Panc1 (cell line): ENCODE measurements around the gene GALP. TPM values are rescaled to one million over a fixed set of nuclear protein-coding genes. Genes with fewer than 3 reads are reported as not detected.
"Not testable (repeated sequence)": the region's sequence is repeated elsewhere in the genome, so short reads cannot be mapped to it uniquely, and the experiment has no call there.

Experiments
- ATAC-seq: fragments of 200-7000 bp; cut with Tn5 transposase; 2 replicates; pipeline ENCODE4 v1.9.1; 2020; ENCODE audit warnings: mild to moderate bottlenecking, moderate library complexity
- Bru-seq: library from RNA; stranded (reverse); fragments of 400-500 nt; gene quantifications from one replicate; lab custom pipeline; 2021; lab: Mats Ljungman, UMichigan
- BruChase-seq, 2 experiments: library from RNA; stranded (reverse); fragments of 400-500 nt; gene quantifications; one replicate each; lab custom pipeline; 2021; lab: Mats Ljungman, UMichigan
- BruUV-seq: library from RNA; stranded (reverse); fragments of 400-500 nt; replicated peaks from 2 replicates; lab custom pipeline; 2021; lab: Mats Ljungman, UMichigan
- CTCF ChIA-PET: fragments of 300-600 bp; sonication (Branson Sonifier 250); formaldehyde crosslinking; loops from one replicate; lab custom pipeline; 2022; ENCODE audit warnings: antibody characterized with exemption; lab: Charles Lee
- POLR2A ChIA-PET: fragments of 300-600 bp; sonication (Branson Sonifier 250); formaldehyde crosslinking; loops from one replicate; lab custom pipeline; 2022; ENCODE audit warnings: antibody characterized with exemption; lab: Charles Lee
- DNase-seq: peaks from one replicate; pipeline ENCODE4 v3.0.0-alpha.2; 2010; ENCODE audit warnings: low read depth, low spot score
- H3K27ac ChIP-seq: 2 replicates; pipeline ENCODE4 v1.5.1; 2011; ENCODE audit warnings: mild to moderate bottlenecking, low read length, inconsistent platforms
- H3K27me3 ChIP-seq: fragments of 200-500 bp; sonication (Bioruptor generic); 2 replicates; pipeline ENCODE4 v1.6.0; 2014; ENCODE audit warnings: low read length, inconsistent platforms; ENCODE audit not compliant: control insufficient read depth, insufficient read depth
- H3K36me3 ChIP-seq: fragments of 200-500 bp; sonication (Bioruptor generic); 2 replicates; pipeline ENCODE4 v1.5.1; 2014; ENCODE audit warnings: inconsistent platforms, mild to moderate bottlenecking, low read length, moderate library complexity; ENCODE audit not compliant: control insufficient read depth, insufficient read depth
- H3K4me1 ChIP-seq: 2 replicates; pipeline ENCODE4 v1.5.1; 2011; ENCODE audit warnings: inconsistent platforms, mild to moderate bottlenecking, low read length, moderate library complexity; ENCODE audit not compliant: control insufficient read depth, insufficient read depth
- H3K4me3 ChIP-seq, 2 experiments: 2 replicates each; pipeline ENCODE4 v1.5.1; 2011 to 2012; ENCODE audit warnings: low read depth in 2 of 2, low read length in 2 of 2, mild to moderate bottlenecking in 2 of 2, inconsistent platforms in 1 of 2, moderate library complexity in 1 of 2
- H3K9me3 ChIP-seq: fragments of 200-500 bp; sonication (Bioruptor generic); 2 replicates; pipeline ENCODE4 v1.5.1; 2014; ENCODE audit warnings: low read depth, mild to moderate bottlenecking, inconsistent platforms, low read length, moderate library complexity; ENCODE audit not compliant: control insufficient read depth, insufficient read depth
- POLR2AphosphoS5 ChIP-seq: IDR thresholded peaks from 2 replicates; pipeline ENCODE4 v1.6.1; 2012; ENCODE audit warnings: mild to moderate bottlenecking, low read depth, low read length, moderate library complexity
- REST ChIP-seq, 2 experiments: IDR thresholded peaks; 2 replicates each; pipeline ENCODE4 v1.6.1; 2011 to 2012; ENCODE audit warnings: low read depth in 2 of 2, control low read depth in 1 of 2, low read length in 1 of 2, mild to moderate bottlenecking in 1 of 2, moderate library complexity in 1 of 2; ENCODE audit not compliant: insufficient read depth in 1 of 2
- SIN3A ChIP-seq: IDR thresholded peaks from 2 replicates; pipeline ENCODE4 v1.6.1; 2012; ENCODE audit warnings: low read depth, mild to moderate bottlenecking, low read length, moderate library complexity, borderline replicate concordance; ENCODE audit not compliant: insufficient read depth
- TCF7L2 ChIP-seq: IDR thresholded peaks from 2 replicates; pipeline ENCODE4 v1.6.1; 2011; ENCODE audit warnings: mild to moderate bottlenecking, low read depth, low read length, inconsistent platforms
- in situ Hi-C: cut with HindIII; loops from 2 replicates; pipeline ENCODE4 v1.10.0; 2016; ENCODE audit warnings: low sequenced_read_pairs, low pct_unique_long_range_greater_than_20kb
- intact Hi-C: fragments of 100-400 bp; cut with micrococcal nuclease; formaldehyde crosslinking; loops from one replicate; pipeline ENCODE4 v1.10.0; 2022; ENCODE audit not compliant: unreplicated experiment
- long read RNA-seq: library from polyadenylated mRNA; unstranded; transcript quantifications from one replicate; pipeline ENCODE4 v2.0.0, GENCODE V29; 2021; ENCODE audit not compliant: unreplicated experiment
- polyA plus RNA-seq: library from polyadenylated mRNA; unstranded; fragments of >200 nt; gene quantifications from one replicate; pipeline ENCODE4 v1.2.1, GENCODE V29; 2012; ENCODE audit warnings: missing spikeins; ENCODE audit not compliant: insufficient read length
- total RNA-seq: library from RNA; stranded (reverse); gene quantifications from one replicate; pipeline ENCODE4 v1.2.1, GENCODE V29; 2021; ENCODE audit not compliant: unreplicated experiment
- TF ChIP-seq, protein P1 (sequence below): fragments of 450-650 bp; IDR thresholded peaks from 2 replicates; pipeline ENCODE4 v1.5.1; 2017; ENCODE audit warnings: mild to moderate bottlenecking

The GALP gene
- not detected for total RNA-seq
- not detected for polyA plus RNA-seq
- Bru-seq, nascent RNA: percentile 8 among the genes with signal in this experiment
- percentile 8 among the genes with signal in this experiment for BruChase-seq, experiment 1, labeled RNA remaining after a 2-hour chase
- not detected for BruChase-seq, experiment 2, labeled RNA remaining after a 6-hour chase
- long read RNA-seq: 0 reads

- BruUV-seq, DNase-seq, in situ Hi-C loops, H3K27me3 ChIP-seq, H3K4me3 ChIP-seq, H3K36me3 ChIP-seq, H3K4me1 ChIP-seq, ATAC-seq, H3K9me3 ChIP-seq, H3K27ac ChIP-seq, intact Hi-C loops: not testable (repeated sequence)
- ChIA-PET POLR2A (interaction anchor here (0.7 kb wide), 1 partner anchor 95 kb away, joined by 3 read pairs; no protein-coding TSS in a partner anchor), CTCF (interaction anchor here (0.6 kb wide), 1 partner anchor 95 kb away, joined by 3 read pairs; no protein-coding TSS in a partner anchor)
Measured at GRCh38 chr19:56175861-56176307, at the start of gene GALP. Gene GALP, plus strand, starts transcription at chr19:56176008. Its CDS starts 1,101 bp downstream, at chr19:56177109.

GRCh38 chr19:56126983-56127780 is 48.6 kb upstream of the GALP start:
- no TSS peak for BruUV-seq
- POLR2A ChIA-PET: no interaction called here
- in situ Hi-C loops (no loop called here), intact Hi-C loops (no loop called here)
- Histone ChIP-seq H3K4me1 (no peaks in the 10 kb centered on the region), H3K27ac (no peak overlapping the region), H3K27me3 (no peaks in the 10 kb centered on the region), H3K36me3 (no peaks in the 10 kb centered on the region), H3K9me3 (no peaks in the 10 kb centered on the region), H3K4me3 (no peak overlapping the region)
- ATAC-seq (peak; percentile 51), DNase-seq (no peak)
- CTCF ChIA-PET: no interaction called here
- no peak for TF ChIP-seq TCF7L2
- TF ChIP-seq POLR2AphosphoS5: no peak
- TF ChIP-seq SIN3A: no peak
- no peak for TF ChIP-seq REST (IDR thresholded peaks at IDR 0.05; ENCODE audit: insufficient read depth in 1 of 2, low read depth in 2 of 2, low read length in 1 of 2)
- TF ChIP-seq, protein P1, sequence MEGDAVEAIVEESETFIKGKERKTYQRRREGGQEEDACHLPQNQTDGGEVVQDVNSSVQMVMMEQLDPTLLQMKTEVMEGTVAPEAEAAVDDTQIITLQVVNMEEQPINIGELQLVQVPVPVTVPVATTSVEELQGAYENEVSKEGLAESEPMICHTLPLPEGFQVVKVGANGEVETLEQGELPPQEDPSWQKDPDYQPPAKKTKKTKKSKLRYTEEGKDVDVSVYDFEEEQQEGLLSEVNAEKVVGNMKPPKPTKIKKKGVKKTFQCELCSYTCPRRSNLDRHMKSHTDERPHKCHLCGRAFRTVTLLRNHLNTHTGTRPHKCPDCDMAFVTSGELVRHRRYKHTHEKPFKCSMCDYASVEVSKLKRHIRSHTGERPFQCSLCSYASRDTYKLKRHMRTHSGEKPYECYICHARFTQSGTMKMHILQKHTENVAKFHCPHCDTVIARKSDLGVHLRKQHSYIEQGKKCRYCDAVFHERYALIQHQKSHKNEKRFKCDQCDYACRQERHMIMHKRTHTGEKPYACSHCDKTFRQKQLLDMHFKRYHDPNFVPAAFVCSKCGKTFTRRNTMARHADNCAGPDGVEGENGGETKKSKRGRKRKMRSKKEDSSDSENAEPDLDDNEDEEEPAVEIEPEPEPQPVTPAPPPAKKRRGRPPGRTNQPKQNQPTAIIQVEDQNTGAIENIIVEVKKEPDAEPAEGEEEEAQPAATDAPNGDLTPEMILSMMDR: no peak
